Measurements from ENCODE around the gene RACK1. TPM values are rescaled to one million over a fixed set of nuclear protein-coding genes. Genes with fewer than 3 reads are reported as not detected.

RACK1 gene
- total and polyA plus RNA-seq, 10 donors = 1,202 to 3,598 (median 2,333) TPM

DNA sequence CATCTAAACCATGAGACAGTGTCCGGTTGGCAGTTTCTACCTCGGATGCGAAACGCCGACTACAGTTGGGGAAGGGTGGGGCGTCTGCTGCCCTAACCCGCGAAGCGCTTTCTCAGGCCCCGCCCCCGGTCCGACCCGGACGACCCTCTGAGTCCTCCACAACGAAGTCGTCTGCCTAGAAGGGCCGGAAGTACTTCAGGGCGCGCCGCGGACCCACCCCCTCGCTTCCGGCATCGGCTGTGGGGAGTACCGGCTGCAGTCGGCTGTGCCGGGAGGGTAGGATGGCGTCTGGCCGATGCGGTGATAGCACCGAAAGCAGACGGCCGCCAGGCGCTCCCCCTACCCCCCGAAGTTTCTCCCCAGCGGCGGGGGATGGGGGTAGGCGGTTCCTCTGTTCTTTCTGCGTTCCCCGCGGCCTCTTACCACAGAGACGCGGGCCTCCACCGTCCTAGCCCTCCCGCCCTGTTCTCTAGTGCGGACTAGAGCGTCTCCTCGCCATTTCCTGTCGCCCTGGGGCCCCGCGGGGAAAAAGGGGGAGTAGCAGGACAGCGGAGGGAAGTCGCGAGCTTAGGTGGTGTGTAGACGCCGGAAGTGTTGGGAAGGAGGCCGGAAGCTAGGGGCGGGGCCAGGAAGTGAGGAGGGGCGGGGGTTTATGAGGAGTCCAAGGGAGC is 20.5 kb downstream of the RACK1 start, which contains the start of gene TRIM41:
Gene TRIM41, plus strand, starts transcription at position 224 of the 671 bp plus-strand sequence. CDS start 719 bp downstream, outside the sequence.
- intact Hi-C loops (cut with DNase I; ENCODE audit: low total_unique reads) = no loop called here
- peak; percentile 100 for DNase-seq
- H3K9me3 ChIP-seq = no peaks in the 10 kb centered on the region
- H3K4me3 ChIP-seq = peak within 1 kb of the TSS; percentile 64 to 96 (median 70)
- peaks cover 6 to 85% (median 49%) of the 10 kb centered on the region in 6 donors for H3K4me1 ChIP-seq
- H3K27ac ChIP-seq = peak within 1 kb of the TSS; percentile 92 to 99 (median 97)
- 0 to 1% (median 0%) methylated on average over 41 to 59 of the region's 59 CpGs for WGBS, 5 donors
- H3K27me3 ChIP-seq (replicated peaks in 1 of 7) = no peaks in the 10 kb centered on the region
- H3K36me3 ChIP-seq = peaks cover 0 to 18% (median 9%) of the 10 kb centered on the region in 6 donors
- TF ChIP-seq POLR2AphosphoS5 (IDR thresholded peaks at IDR 0.05) = peak; percentile 97 to 99 (median 98)
- TF ChIP-seq POLR2A (IDR thresholded peaks at IDR 0.05) = peak; percentile 14 to 66 (median 54)
- TF ChIP-seq, protein P1, sequence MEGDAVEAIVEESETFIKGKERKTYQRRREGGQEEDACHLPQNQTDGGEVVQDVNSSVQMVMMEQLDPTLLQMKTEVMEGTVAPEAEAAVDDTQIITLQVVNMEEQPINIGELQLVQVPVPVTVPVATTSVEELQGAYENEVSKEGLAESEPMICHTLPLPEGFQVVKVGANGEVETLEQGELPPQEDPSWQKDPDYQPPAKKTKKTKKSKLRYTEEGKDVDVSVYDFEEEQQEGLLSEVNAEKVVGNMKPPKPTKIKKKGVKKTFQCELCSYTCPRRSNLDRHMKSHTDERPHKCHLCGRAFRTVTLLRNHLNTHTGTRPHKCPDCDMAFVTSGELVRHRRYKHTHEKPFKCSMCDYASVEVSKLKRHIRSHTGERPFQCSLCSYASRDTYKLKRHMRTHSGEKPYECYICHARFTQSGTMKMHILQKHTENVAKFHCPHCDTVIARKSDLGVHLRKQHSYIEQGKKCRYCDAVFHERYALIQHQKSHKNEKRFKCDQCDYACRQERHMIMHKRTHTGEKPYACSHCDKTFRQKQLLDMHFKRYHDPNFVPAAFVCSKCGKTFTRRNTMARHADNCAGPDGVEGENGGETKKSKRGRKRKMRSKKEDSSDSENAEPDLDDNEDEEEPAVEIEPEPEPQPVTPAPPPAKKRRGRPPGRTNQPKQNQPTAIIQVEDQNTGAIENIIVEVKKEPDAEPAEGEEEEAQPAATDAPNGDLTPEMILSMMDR (IDR thresholded peaks at IDR 0.05 in 8 of 11, conservative IDR thresholded peaks at IDR 0.05 in 3 of 11) = peak in 8 of 11 experiments; percentile 1 to 72 (median 58)

GRCh38 chr5:181222630-181223057 is 21.1 kb downstream of the RACK1 start:
- Histone ChIP-seq H3K36me3 (peaks cover 0 to 14% (median 9%) of the 10 kb centered on the region in 6 donors), H3K4me1 (peaks cover 7 to 85% (median 54%) of the 10 kb centered on the region in 6 donors), H3K27ac (peak overlapping the region; percentile 92 to 99 (median 97)), H3K9me3 (no peaks in the 10 kb centered on the region), H3K27me3 (replicated peaks in 1 of 7) (peaks cover 0 to 3% (median 0%) of the 10 kb centered on the region in 7 donors), H3K4me3 (peak overlapping the region; percentile 64 to 96 (median 70))
- WGBS, 5 donors = 0 to 1% (median 0%) methylated on average over 17 to 18 of the region's 18 CpGs
- TF ChIP-seq POLR2A (IDR thresholded peaks at IDR 0.05) = no peak
- TF ChIP-seq, protein P1 (IDR thresholded peaks at IDR 0.05 in 8 of 11, conservative IDR thresholded peaks at IDR 0.05 in 3 of 11) = peak in 3 of 11 experiments; percentile 34 to 55 (median 39)
- no peak for TF ChIP-seq POLR2AphosphoS5 (IDR thresholded peaks at IDR 0.05)
- no peak for DNase-seq
- intact Hi-C loops (cut with DNase I; ENCODE audit: low total_unique reads) = no loop called here

- Histone ChIP-seq H3K36me3 (peaks cover 0 to 7% (median 3%) of the 10 kb centered on the region in 6 donors), H3K9me3 (no peaks in the 10 kb centered on the region), H3K4me3 (peak overlapping the region; percentile 64 to 96 (median 70)), H3K27me3 (replicated peaks in 1 of 7) (peaks cover 0 to 10% (median 0%) of the 10 kb centered on the region in 7 donors), H3K27ac (peak overlapping the region; percentile 92 to 99 (median 97)), H3K4me1 (peaks cover 10 to 85% (median 60%) of the 10 kb centered on the region in 6 donors)
- TF ChIP-seq POLR2A (IDR thresholded peaks at IDR 0.05) = peak in 1 of 3 donors; percentile 72
- peak; percentile 59 to 86 (median 81) for TF ChIP-seq POLR2AphosphoS5 (IDR thresholded peaks at IDR 0.05)
- TF ChIP-seq, protein P1 (IDR thresholded peaks at IDR 0.05 in 8 of 11, conservative IDR thresholded peaks at IDR 0.05 in 3 of 11) = no peak
- WGBS, 5 donors = 5 to 7% (median 6%) methylated on average over 42 to 50 of the region's 50 CpGs
- peak; percentile 97 for DNase-seq
- intact Hi-C loops (cut with DNase I; ENCODE audit: low total_unique reads) = no loop called here
Measured at GRCh38 chr5:181221792-181222629, 21.7 kb downstream of the RACK1 start.

All from spleen (tissue), 11 donors.